ACC112 (cell line): Measurements from ENCODE around the gene SPRED2.

Source experiments
- H2AFZ ChIP-seq: fragments of 200-600 bp; sonication (generic); one replicate; pipeline ENCODE4 v1.6.0; 2017; ENCODE audit warnings: antibody characterized with exemption, low read length; ENCODE audit not compliant: unreplicated experiment
- H3K27ac ChIP-seq: fragments of 200-600 bp; sonication (generic); 2 replicates; pipeline ENCODE4 v1.5.1; 2014; ENCODE audit warnings: low read depth, mild to moderate bottlenecking, antibody characterized with exemption, low read length, moderate library complexity
- H3K27me3 ChIP-seq: fragments of 200-600 bp; sonication (generic); 2 replicates; pipeline ENCODE4 v1.6.1; 2014; ENCODE audit warnings: mild to moderate bottlenecking, antibody characterized with exemption, low read length, moderate library complexity, mixed read lengths; ENCODE audit not compliant: insufficient read depth
- H3K36me3 ChIP-seq: fragments of 200-600 bp; sonication (generic); 2 replicates; pipeline ENCODE4 v1.6.1; 2016; ENCODE audit warnings: mild to moderate bottlenecking, antibody characterized with exemption, low read length, moderate library complexity, mixed read lengths; ENCODE audit not compliant: insufficient read depth
- H3K4me1 ChIP-seq: fragments of 200-600 bp; sonication (generic); one replicate; pipeline ENCODE4 v1.6.1; 2016; ENCODE audit warnings: low read length, mixed read lengths; ENCODE audit not compliant: insufficient read depth, unreplicated experiment, control insufficient read depth
- H3K4me3 ChIP-seq: fragments of 200-600 bp; sonication (generic); 2 replicates; pipeline ENCODE4 v1.5.1; 2014; ENCODE audit warnings: mild to moderate bottlenecking, low read depth, low read length
- H3K79me2 ChIP-seq: fragments of 200-600 bp; sonication (generic); one replicate; pipeline ENCODE4 v1.6.0; 2016; ENCODE audit warnings: low read length; ENCODE audit not compliant: control insufficient read depth, unreplicated experiment, insufficient read depth

Gene SPRED2

GRCh38 chr2:65375723-65376122, 56.7 kb downstream of the SPRED2 start:
- peaks cover 62% of the 10 kb centered on the region for H3K4me1 ChIP-seq
- H3K4me3 ChIP-seq, result no peak overlapping the region
- H3K79me2 ChIP-seq, result peaks cover 55% of the 10 kb centered on the region
- no peak overlapping the region for H3K27ac ChIP-seq
- H3K36me3 ChIP-seq, result no peaks in the 10 kb centered on the region
- no peak overlapping the region for H2AFZ ChIP-seq
- H3K27me3 ChIP-seq, result no peaks in the 10 kb centered on the region

- peaks cover 62% of the 10 kb centered on the region for H3K4me1 ChIP-seq
- H3K36me3 ChIP-seq, result no peaks in the 10 kb centered on the region
- H3K4me3 ChIP-seq, result no peak overlapping the region
- H3K79me2 ChIP-seq, result peaks cover 57% of the 10 kb centered on the region
- no peak overlapping the region for H2AFZ ChIP-seq
- no peak overlapping the region for H3K27ac ChIP-seq
- H3K27me3 ChIP-seq, result no peaks in the 10 kb centered on the region
Observed at GRCh38 chr2:65374999-65375398, 57.4 kb downstream of the SPRED2 start.

GRCh38 chr2:65374575-65374974, 57.8 kb downstream of the SPRED2 start:
- peaks cover 58% of the 10 kb centered on the region for H3K4me1 ChIP-seq
- no peaks in the 10 kb centered on the region for H3K36me3 ChIP-seq
- peaks cover 57% of the 10 kb centered on the region for H3K79me2 ChIP-seq
- H3K4me3 ChIP-seq, result no peak overlapping the region
- no peaks in the 10 kb centered on the region for H3K27me3 ChIP-seq
- H2AFZ ChIP-seq, result no peak overlapping the region
- no peak overlapping the region for H3K27ac ChIP-seq

- Histone ChIP-seq H3K79me2 (peaks cover 59% of the 10 kb centered on the region), H3K27me3 (no peaks in the 10 kb centered on the region), H3K36me3 (no peaks in the 10 kb centered on the region), H3K4me1 (peaks cover 54% of the 10 kb centered on the region), H3K27ac (no peak overlapping the region), H3K4me3 (no peak overlapping the region), H2AFZ (no peak overlapping the region)
Observed at GRCh38 chr2:65373365-65373918, 59.0 kb downstream of the SPRED2 start.

GRCh38 chr2:65372619-65373018, 59.8 kb downstream of the SPRED2 start:
- no peak overlapping the region for H2AFZ ChIP-seq
- no peaks in the 10 kb centered on the region for H3K36me3 ChIP-seq
- H3K4me3 ChIP-seq, result no peak overlapping the region
- H3K27me3 ChIP-seq, result no peaks in the 10 kb centered on the region
- peaks cover 53% of the 10 kb centered on the region for H3K4me1 ChIP-seq
- H3K79me2 ChIP-seq, result peaks cover 59% of the 10 kb centered on the region
- H3K27ac ChIP-seq, result no peak overlapping the region

- Histone ChIP-seq H3K27me3 (no peaks in the 10 kb centered on the region), H3K27ac (peak overlapping the region; percentile 36), H3K4me3 (peak overlapping the region; percentile 5; the same call in 1 of the 2 replicates), H3K4me1 (peaks cover 56% of the 10 kb centered on the region), H2AFZ (no peak overlapping the region), H3K36me3 (no peaks in the 10 kb centered on the region), H3K79me2 (peaks cover 60% of the 10 kb centered on the region)
Observed at GRCh38 chr2:65371074-65371434, 61.3 kb downstream of the SPRED2 start.

GRCh38 chr2:65370387-65371073, 61.9 kb downstream of the SPRED2 start:
- Histone ChIP-seq H3K79me2 (peaks cover 60% of the 10 kb centered on the region), H3K27me3 (no peaks in the 10 kb centered on the region), H3K4me1 (peaks cover 61% of the 10 kb centered on the region), H3K27ac (peak overlapping the region; percentile 36; the same call in 1 of the 2 replicates), H3K4me3 (peak overlapping the region; percentile 5; the same call in 1 of the 2 replicates), H2AFZ (no peak overlapping the region), H3K36me3 (no peaks in the 10 kb centered on the region)

- Histone ChIP-seq H2AFZ (no peak overlapping the region), H3K4me1 (peaks cover 67% of the 10 kb centered on the region), H3K79me2 (peaks cover 61% of the 10 kb centered on the region), H3K36me3 (no peaks in the 10 kb centered on the region), H3K4me3 (no peak overlapping the region), H3K27me3 (no peaks in the 10 kb centered on the region), H3K27ac (no peak overlapping the region)
Observed at GRCh38 chr2:65369980-65370379, 62.4 kb downstream of the SPRED2 start.

GRCh38 chr2:65369574-65369973, 62.8 kb downstream of the SPRED2 start:
- Histone ChIP-seq H3K4me3 (no peak overlapping the region), H3K79me2 (peaks cover 62% of the 10 kb centered on the region), H2AFZ (no peak overlapping the region), H3K36me3 (no peaks in the 10 kb centered on the region), H3K4me1 (peaks cover 70% of the 10 kb centered on the region), H3K27ac (no peak overlapping the region), H3K27me3 (no peaks in the 10 kb centered on the region)

- H3K4me3 ChIP-seq, result no peak overlapping the region
- H3K36me3 ChIP-seq, result no peaks in the 10 kb centered on the region
- peaks cover 64% of the 10 kb centered on the region for H3K79me2 ChIP-seq
- H2AFZ ChIP-seq, result no peak overlapping the region
- H3K27me3 ChIP-seq, result no peaks in the 10 kb centered on the region
- peaks cover 75% of the 10 kb centered on the region for H3K4me1 ChIP-seq
- peak overlapping the region; percentile 89; the same call in 1 of the 2 replicates for H3K27ac ChIP-seq
Observed at GRCh38 chr2:65368468-65368867, 63.9 kb downstream of the SPRED2 start.

- Histone ChIP-seq H3K4me3 (no peak overlapping the region), H3K4me1 (peaks cover 68% of the 10 kb centered on the region), H3K79me2 (peaks cover 60% of the 10 kb centered on the region), H3K36me3 (no peaks in the 10 kb centered on the region), H2AFZ (no peak overlapping the region), H3K27me3 (no peaks in the 10 kb centered on the region), H3K27ac (peak overlapping the region; percentile 89)
Observed at GRCh38 chr2:65367524-65367923, 64.9 kb downstream of the SPRED2 start.
